HCEC 1CT (cell line): ENCODE measurements around the gene COL5A1.

Source experiments
- DNase-seq: peaks from one replicate; pipeline ENCODE4 v3.0.0-alpha.2; 2017

The COL5A1 gene

DNA sequence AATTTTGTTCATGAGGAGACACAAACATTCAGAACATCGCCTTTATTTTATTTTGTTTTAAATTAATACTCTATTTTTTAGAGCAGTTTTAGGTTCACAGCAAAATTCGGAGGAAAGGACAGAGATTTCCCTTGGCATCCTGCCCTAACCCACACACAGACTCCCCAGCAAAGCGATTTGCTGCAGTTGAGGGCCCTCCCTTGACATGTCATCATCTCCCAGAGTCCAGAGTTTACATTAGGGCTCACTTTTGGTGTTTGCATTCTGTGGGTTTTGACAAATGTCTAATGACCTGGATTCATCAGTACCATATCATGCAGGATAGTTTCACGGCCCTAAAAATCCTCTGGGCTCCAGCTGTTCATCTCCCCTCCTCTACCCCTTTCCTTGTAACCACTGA lies 33.6 kb upstream of the COL5A1 start:
- no peak for DNase-seq

DNA sequence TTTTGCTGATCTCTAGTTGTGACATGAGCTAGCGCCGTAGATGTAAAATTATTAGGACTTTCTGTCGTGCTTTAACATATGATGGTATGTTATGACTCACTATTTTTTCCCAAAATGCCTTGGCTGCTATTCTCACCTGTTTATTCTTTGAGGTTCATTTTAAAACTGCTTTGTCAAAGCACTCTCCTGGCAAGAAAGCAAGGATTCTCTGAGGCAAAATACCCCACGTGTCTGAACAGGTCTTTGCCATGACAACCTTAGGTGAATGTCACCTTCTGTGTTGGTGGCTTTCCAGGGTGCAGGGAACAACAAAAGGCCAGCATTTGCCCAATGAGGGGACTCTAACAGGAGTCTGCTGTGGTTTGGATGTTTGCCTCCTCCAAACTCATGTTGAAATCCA lies 30.6 kb upstream of the COL5A1 start:
- no peak for DNase-seq

GRCh38 chr9:134612309-134612708 lies 29.3 kb upstream of the COL5A1 start:
- no peak for DNase-seq

- DNase-seq, result no peak
Measured at GRCh38 chr9:134612715-134613114, 28.9 kb upstream of the COL5A1 start.

DNA sequence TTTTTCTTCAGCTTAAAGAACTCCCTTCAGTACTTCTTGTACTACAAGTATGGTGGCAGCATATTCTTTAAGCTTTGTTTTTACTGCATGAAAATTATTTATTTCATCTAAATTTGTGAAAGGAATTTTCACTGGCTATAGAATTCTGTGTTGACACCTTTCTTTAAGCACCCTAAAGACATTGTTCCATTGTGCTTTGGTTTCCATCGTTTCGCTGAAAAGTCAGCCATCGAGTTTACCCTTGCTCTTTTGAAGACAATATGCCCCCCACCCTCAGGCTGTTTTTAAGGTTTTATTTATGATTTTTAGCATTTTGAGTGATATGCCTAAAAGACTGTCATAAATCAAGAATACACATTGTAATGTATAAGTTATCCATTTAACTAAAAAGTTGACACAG lies 27.3 kb upstream of the COL5A1 start:
- no peak for DNase-seq

DNA sequence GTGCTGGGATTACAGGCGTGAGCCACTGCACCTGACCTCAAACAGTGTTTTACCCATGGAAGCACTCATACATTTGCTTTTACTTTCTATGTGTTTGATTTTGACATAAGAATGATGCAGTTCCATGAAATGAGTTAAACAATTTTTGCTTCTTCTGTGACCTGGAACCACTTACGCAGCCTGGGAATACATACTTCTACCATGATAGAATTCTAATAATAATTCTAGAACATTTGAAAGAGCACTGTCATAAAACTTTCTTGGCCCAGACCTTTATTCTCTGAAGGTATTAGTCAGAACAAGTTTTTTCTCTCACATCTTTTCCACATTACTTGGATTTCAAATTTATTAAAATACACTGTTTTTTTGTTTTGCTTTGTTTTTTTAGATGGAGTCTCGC lies 25.3 kb upstream of the COL5A1 start:
- DNase-seq, result no peak

- no peak for DNase-seq
Measured at GRCh38 chr9:134617246-134617645, 24.4 kb upstream of the COL5A1 start.

GRCh38 chr9:134617836-134618162 lies 23.8 kb upstream of the COL5A1 start:
- DNase-seq, result no peak

GRCh38 chr9:134618163-134618832 lies 23.3 kb upstream of the COL5A1 start:
- DNase-seq, result no peak

GRCh38 chr9:134618833-134619447 lies 22.7 kb upstream of the COL5A1 start:
- DNase-seq, result no peak

DNA sequence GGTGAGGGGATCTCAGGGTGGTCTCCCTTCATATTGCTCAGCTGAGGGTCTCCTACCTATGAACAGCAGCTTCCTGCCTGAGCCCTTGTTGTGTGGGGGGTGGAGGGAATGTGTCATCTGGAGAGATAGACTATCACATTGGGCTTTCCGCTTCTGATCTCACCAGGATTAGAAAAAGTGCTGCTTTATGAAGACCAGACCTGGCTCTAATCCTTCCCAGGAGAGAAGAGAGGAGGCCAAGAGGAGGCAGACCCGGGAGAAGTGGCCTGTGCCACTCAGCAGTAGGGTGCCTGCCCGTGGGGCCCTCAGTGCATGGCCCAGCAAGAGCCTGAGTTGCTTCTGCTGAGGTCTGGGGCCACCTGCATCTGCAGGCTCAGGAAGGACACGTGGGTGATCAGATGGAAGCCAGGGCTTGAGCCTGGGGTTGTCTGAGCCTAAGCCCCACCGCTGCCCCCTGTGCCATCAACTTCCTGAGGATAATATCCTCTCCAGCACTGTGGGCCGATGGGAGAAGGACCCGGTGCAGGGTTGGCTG lies 22.1 kb upstream of the COL5A1 start:
- DNase-seq, result no peak

DNA sequence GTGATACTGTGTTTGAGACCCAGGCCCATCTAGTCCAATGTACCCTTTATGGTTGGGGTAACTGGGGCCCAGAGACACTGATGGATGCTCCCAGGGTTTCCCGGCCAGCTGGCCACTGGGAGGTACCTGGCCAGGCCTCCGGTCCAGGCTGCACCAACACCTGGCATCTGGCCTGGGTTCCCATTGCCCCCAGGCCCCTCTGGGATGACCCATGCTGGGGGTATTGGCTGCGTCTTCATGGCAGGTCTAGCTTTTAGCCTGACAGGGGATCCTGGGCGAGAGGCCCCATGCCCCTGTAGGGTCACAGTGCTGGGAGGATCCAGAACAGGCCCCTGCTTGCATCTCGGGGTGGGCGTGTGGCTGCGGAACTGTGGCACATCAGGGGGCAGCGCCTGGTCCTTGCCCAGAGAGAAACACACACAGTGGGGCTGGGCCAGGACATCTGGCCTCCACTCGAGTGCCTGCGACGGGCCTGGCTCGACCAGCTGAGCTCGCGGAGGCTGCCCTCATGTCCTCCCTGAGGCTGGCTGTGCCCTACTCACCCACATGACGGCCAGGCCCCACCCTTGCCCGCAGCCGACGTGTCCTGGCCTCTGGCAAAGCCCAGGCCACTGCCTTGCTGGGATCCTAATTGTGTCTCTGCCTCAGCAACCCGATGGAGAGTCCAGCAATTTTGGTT lies 21.5 kb upstream of the COL5A1 start:
- DNase-seq, result no peak

DNA sequence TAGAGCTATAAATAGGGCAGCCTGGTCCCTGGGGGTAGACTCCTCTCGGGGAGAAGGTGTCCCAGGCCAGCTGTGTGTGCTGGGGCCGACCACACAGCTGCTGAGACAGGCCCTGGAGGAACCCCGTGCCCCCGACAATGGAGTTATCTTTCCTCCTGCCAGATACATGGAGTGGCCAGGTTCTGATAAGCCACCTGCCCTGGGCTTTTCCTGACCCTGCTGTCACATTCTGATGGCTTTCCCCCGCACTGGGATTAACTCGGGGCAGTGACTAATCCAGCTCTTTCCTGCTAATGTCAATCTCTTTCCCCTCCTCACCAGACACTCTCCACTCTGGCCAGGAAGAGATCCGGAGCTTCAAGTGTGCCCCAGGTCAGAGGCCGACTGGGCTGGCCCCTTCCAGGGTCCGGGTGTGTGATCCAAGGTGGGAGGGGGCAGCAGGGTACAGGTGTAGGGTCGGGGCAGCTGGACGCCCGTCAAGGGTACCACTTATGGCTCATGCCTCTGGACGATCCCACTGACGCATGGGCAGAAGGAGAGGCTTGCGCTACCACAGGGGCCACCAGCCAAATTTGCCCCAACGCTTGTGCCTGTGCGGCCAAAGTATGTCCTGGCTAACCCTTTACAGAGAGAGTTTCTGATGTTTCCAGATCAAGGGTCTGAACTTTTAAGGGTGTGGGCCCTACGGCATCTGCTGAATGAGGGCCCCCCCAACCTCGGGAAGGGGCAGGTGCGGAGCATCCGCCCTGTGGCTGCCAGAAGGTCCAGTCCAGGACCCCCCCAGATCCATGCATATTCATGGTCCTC lies 20.6 kb upstream of the COL5A1 start:
- no peak for DNase-seq

DNA sequence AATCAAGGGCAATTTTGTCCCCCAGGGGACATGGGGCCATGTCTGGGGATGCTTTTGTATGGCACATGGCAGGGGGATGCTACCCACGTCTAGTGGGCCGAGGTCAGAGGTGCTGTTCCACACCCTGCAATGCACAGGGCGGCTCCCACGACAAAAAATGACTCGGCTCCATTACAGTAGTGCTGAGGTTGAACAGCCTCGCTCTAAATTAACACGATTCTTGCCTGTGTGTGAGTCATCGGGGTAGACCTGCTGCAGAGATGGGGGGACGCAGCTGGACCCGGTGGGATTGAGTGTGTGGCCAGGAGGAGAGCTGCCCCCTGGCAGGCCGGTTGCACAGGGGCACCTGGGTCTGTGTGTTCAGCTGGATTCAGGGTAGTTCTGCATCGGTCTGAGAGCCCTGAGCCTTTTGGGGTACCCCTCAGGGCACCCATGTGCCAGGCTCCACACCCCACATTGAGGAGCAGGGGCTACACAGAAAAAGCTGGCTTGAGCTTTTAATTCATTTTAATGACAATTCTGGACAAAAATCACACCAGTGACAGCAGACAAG lies 20.0 kb upstream of the COL5A1 start:
- DNase-seq, result no peak

- DNase-seq, result no peak
Measured at GRCh38 chr9:134622896-134623257, 18.7 kb upstream of the COL5A1 start.

DNA sequence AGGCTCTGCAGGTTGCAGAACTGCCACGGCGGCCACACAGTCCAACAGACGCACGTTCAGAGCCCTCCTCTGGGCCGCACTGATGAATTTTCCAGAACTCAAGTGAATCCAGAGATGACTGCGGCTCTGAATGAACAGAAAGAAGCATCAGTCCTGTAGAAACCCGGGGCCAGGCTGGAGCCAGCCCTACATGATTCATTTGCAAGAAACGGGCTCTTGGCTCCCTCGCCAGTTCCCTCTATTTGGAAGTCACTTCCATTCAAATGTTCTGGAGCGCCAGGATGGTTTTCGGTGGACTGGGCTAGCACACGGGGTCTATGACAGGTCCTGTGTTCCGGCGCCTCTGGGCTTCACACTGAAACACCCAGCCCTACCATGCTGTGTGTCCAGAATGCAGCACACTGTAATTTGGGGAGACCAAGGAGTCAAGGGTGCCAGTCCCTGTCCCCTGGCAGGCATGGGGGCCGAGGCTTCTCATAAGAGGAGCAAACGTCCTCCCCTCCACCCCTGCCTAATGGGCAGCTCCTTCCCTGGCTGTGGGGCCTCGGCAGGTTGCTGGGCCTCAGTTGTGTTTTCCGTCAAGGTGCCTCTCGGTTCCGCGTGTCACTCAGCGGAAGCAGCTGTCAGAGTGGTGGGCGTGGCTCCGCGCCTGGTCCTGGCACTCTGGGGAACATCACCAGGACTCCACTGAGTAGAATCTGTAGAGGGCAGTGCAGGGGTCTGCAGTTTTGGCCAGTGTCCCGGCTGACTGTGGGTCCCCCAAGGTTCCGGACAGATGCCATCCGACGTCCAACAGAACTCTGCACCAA lies 18.1 kb upstream of the COL5A1 start:
- DNase-seq, result no peak

GRCh38 chr9:134624137-134624591 lies 17.4 kb upstream of the COL5A1 start:
- DNase-seq, result no peak

- peak; percentile 45 for DNase-seq
Measured at GRCh38 chr9:134624621-134625181, 16.9 kb upstream of the COL5A1 start.

DNA sequence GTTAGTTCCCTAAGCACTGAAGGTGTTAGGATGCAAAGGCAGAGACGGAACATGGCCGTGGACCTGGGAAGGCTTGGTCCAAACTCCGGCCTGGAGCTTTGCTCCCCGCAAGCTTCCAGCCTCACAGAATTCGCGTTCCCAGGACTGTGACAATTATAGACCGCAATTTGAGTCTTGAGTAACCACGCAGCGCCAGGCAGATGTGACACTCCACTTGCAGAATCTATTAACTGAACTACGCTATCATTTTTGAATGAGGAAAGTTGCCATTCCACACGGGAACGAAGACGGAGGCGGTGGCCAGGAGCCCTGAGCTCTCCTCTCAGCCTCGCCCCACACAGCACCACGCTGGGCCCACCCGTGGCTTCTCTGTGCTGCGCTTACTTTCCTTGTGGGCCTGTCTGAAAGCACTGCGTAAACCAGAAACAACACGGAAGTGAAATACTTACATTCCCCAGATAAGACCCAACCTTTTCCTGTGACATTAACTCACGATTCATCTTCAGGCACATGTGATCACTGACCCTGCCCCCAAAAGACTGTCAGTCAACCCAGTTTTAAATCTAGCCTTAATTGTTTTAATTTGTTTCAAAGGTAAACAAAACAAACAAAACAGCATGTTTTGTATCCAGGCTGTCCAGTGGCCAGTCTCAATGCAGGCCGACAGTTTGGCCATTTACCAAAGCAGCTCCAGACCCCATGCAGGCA lies 16.1 kb upstream of the COL5A1 start:
- no peak for DNase-seq

DNA sequence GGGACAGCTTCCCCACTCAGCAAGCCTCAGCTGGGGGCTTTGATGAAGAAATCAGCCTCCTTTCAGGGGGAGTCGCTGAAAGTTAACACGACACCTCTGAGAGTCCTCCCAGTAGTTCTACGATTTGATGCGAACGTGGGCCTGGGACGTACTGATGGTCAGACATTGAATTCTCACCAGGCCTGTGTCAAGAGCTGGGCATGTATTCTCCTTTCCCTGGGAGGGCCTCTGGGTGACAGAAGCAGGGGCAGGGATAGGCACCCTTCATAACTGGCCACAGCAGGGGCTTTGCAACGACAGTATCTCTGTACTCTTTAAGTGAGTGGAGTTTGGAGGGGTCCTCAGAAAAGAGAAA lies 15.6 kb upstream of the COL5A1 start:
- no peak for DNase-seq
